NOMO-1 treated with dmso at 0.1 percent for 144 hours (cell line): ENCODE data around the gene BTBD6.

Source experiments
- DNase-seq: peaks from one replicate; lab custom pipeline; 2025; ENCODE audit not compliant: unreplicated experiment; lab: John Stamatoyannopoulos, UW

BTBD6 gene

GRCh38 chr14:105248368-105249181 is at the start of gene BTBD6:
Gene BTBD6 (plus strand): TSS chr14:105248533. CDS start chr14:105248712, 179 bp downstream.
- DNase-seq, result peak; percentile 58

- no peak for DNase-seq
Measured at GRCh38 chr14:105198588-105198987, 49.7 kb upstream of the BTBD6 start.

GRCh38 chr14:105199093-105199492 is 49.2 kb upstream of the BTBD6 start:
- DNase-seq, result no peak

- DNase-seq, result no peak
Measured at GRCh38 chr14:105200074-105200473, 48.3 kb upstream of the BTBD6 start.

- no peak for DNase-seq
Measured at GRCh38 chr14:105200641-105201040, 47.7 kb upstream of the BTBD6 start.

GRCh38 chr14:105201156-105201924 is 47.0 kb upstream of the BTBD6 start:
- DNase-seq, result peak; percentile 71

GRCh38 chr14:105201925-105202513 is 46.3 kb upstream of the BTBD6 start:
- DNase-seq, result peak; percentile 71

GRCh38 chr14:105203057-105203531 is 45.2 kb upstream of the BTBD6 start:
- DNase-seq, result no peak

- DNase-seq, result no peak
Measured at GRCh38 chr14:105203701-105204100, 44.6 kb upstream of the BTBD6 start.

- DNase-seq, result no peak
Measured at GRCh38 chr14:105204206-105204930, 44.0 kb upstream of the BTBD6 start.

GRCh38 chr14:105204931-105205672 is 43.2 kb upstream of the BTBD6 start:
- no peak for DNase-seq

- DNase-seq, result no peak
Measured at GRCh38 chr14:105205673-105206208, 42.6 kb upstream of the BTBD6 start.

GRCh38 chr14:105206873-105207272 is 41.5 kb upstream of the BTBD6 start:
- no peak for DNase-seq

- no peak for DNase-seq
Measured at GRCh38 chr14:105207460-105207901, 40.9 kb upstream of the BTBD6 start.

- DNase-seq, result no peak
Measured at GRCh38 chr14:105207996-105208737, 40.2 kb upstream of the BTBD6 start.

- no peak for DNase-seq
Measured at GRCh38 chr14:105208738-105209075, 39.6 kb upstream of the BTBD6 start.

GRCh38 chr14:105209091-105209490 is 39.2 kb upstream of the BTBD6 start:
- no peak for DNase-seq

GRCh38 chr14:105209646-105210045 is 38.7 kb upstream of the BTBD6 start:
- no peak for DNase-seq

- DNase-seq, result no peak
Measured at GRCh38 chr14:105210266-105211025, 37.9 kb upstream of the BTBD6 start.
